Thyroid gland (tissue), 4 donors: ENCODE data around the gene VGLL4. TPM values are rescaled to one million over a fixed set of nuclear protein-coding genes. Genes with fewer than 3 reads are reported as not detected.

ENCODE experiments used
- DNase-seq, 2 donors: peaks; one replicate each; pipeline ENCODE4 v3.0.0-alpha.2; 2019
- H3K27ac ChIP-seq, 3 donors: fragments of 200-600 bp; sonication (generic); 1 replicate in 2 of 3; 2 replicates in 1 of 3; pipeline ENCODE4 v1.5.1; 2016 to 2019; ENCODE audit warnings: mild to moderate bottlenecking in 1 of 3, moderate library complexity in 1 of 3
- H3K27me3 ChIP-seq: fragments of 200-600 bp; sonication (generic); one replicate; pipeline ENCODE4 v1.5.1; 2019
- H3K36me3 ChIP-seq, 2 donors: fragments of 200-600 bp; sonication (generic); one replicate each; pipeline ENCODE4 v1.5.1; 2016 to 2019
- H3K4me1 ChIP-seq, 2 donors: fragments of 200-600 bp; sonication (generic); one replicate each; pipeline ENCODE4 v1.5.1; 2017 to 2019
- H3K4me3 ChIP-seq, 3 donors: fragments of 200-600 bp; sonication (generic); replicated peaks in 1 of 3; 1 replicate in 2 of 3; 2 replicates in 1 of 3; pipeline ENCODE4 v1.5.1; 2016; ENCODE audit warnings: mild to moderate bottlenecking in 1 of 3
- H3K9me3 ChIP-seq: fragments of 200-600 bp; sonication (generic); one replicate; pipeline ENCODE4 v1.5.1; 2017
- POLR2A ChIP-seq, 2 donors: fragments of 450-650 bp; IDR thresholded peaks; one replicate each; pipeline ENCODE4 v1.6.1; 2017; ENCODE audit warnings: antibody characterized with exemption in 2 of 2, mild to moderate bottlenecking in 2 of 2, moderate library complexity in 1 of 2
- WGBS, 2 donors: methylation state at CpG; one replicate each; pipeline ENCODE4 v1.1.5; 2017; 5-methylcytosine and 5-hydroxymethylcytosine counted together
- intact Hi-C: fragments of 100-400 bp; cut with DNase I; formaldehyde crosslinking; loops from one replicate; pipeline ENCODE4 v1.15.1; 2023
- total RNA-seq, 4 donors: library from RNA; depleted of rRNA; stranded (reverse); fragments of >200 nt; gene quantifications; one replicate each; pipeline ENCODE4 v1.2.3, GENCODE V29; 2016
- TF ChIP-seq, protein P1 (sequence below), 6 experiments: fragments of 200-600 bp in 3 of 6; fragments of 450-650 bp in 3 of 6; sonication (generic) in 3 of 6; IDR thresholded peaks; one replicate each; pipeline ENCODE4 v1.5.1; 2016 to 2019; ENCODE audit warnings: antibody characterized with exemption in 6 of 6, mild to moderate bottlenecking in 2 of 6, inconsistent platforms in 1 of 6, moderate library complexity in 1 of 6

VGLL4 gene
- total RNA-seq, 4 donors from 2014 or later = 96.0 to 142 (median 131) TPM

DNA sequence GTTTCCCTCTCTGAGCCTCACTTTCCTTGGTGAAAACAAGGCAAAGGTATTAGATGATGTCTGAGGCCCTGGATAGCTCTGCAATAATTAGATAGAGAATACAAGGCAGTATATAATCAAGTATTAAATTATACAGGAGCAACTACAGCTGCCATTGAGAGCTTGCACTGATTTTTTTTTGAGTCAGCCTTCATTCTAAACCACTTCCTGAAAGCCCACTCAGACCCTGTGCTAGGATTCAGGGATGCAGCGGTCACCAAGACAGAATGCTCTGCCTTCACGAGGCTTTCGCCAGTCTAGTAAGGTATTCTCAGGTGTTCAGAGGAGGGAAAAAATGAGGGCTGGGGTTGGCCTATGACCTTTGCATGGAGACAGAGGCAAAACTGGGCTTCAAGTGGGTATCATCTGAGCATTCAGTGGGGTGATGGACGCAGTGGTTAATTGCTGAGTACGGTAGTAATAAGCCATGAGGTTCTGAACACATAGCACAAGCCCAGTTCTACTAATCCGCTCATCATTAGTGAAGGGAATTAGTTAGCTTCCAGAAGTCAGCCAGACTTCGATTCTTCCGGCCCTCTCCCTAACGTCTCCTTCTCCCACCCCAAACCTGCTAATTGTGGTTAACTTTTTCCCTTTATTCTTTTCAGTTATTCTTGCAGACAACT, 3.6 kb downstream of the VGLL4 start:
- no peaks in the 10 kb centered on the region for H3K36me3 ChIP-seq
- TF ChIP-seq, protein P1, sequence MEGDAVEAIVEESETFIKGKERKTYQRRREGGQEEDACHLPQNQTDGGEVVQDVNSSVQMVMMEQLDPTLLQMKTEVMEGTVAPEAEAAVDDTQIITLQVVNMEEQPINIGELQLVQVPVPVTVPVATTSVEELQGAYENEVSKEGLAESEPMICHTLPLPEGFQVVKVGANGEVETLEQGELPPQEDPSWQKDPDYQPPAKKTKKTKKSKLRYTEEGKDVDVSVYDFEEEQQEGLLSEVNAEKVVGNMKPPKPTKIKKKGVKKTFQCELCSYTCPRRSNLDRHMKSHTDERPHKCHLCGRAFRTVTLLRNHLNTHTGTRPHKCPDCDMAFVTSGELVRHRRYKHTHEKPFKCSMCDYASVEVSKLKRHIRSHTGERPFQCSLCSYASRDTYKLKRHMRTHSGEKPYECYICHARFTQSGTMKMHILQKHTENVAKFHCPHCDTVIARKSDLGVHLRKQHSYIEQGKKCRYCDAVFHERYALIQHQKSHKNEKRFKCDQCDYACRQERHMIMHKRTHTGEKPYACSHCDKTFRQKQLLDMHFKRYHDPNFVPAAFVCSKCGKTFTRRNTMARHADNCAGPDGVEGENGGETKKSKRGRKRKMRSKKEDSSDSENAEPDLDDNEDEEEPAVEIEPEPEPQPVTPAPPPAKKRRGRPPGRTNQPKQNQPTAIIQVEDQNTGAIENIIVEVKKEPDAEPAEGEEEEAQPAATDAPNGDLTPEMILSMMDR (IDR thresholded peaks at IDR 0.05) = no peak
- no peak for TF ChIP-seq POLR2A (IDR thresholded peaks at IDR 0.05)
- DNase-seq = no peak
- H3K9me3 ChIP-seq = no peaks in the 10 kb centered on the region
- H3K27ac ChIP-seq = peak overlapping the region; percentile 25 to 95 (median 91)
- H3K27me3 ChIP-seq = no peaks in the 10 kb centered on the region
- intact Hi-C loops = no loop called here
- peaks cover 65 to 66% of the 10 kb centered on the region in 2 donors for H3K4me1 ChIP-seq
- peak overlapping the region in 1 of 3 donors; percentile 2 for H3K4me3 ChIP-seq
- WGBS, 2 donors = 85 to 86% methylated on average over 9 of the region's 9 CpGs

DNA sequence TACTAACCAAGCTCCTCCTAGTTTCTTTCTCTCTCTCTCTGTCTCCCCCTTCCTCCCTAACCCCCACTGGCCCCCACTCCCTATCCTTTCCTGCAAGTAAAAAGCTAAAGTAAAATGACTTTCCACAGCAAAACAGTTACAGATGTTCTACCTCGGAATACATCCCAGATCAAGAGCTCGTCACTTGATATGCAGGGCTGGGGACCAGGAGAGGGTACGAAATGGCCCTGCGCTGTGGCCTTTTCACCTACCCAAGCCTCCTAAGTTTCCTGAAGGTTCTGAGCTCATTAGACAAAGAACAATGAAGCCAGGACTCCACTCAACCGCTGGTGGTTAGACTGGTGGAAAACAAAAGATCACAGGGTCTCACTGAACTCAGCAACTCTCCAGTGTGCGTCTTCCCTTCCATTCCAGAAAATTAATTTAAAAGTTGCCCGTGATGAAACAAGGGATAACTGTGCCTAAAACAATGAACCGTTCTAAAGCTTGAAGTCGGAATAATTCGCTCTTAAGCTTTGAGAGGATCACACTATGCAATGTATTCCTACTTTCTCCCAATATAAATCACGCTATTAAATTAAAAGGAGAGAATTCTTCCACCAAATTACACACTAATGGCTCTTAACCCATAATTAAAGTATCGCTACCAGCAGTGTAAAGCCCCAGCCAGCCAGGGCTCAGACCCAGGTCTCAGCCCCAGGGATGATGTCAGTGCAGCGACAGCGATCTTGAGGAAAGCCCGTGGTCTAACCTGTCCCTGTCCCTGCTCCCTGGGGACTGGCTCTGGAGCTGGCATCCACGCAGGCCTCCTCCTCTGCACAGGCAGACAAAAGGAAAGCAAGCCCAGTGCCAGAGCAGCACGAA, 5.0 kb downstream of the VGLL4 start:
- Histone ChIP-seq H3K36me3 (no peaks in the 10 kb centered on the region), H3K9me3 (no peaks in the 10 kb centered on the region), H3K27ac (peak overlapping the region; percentile 23 to 95 (median 91)), H3K4me1 (peaks cover 68 to 73% of the 10 kb centered on the region in 2 donors), H3K27me3 (no peaks in the 10 kb centered on the region), H3K4me3 (no peak overlapping the region)
- 64 to 65% methylated on average over 15 of the region's 17 CpGs for WGBS, 2 donors
- no peak for TF ChIP-seq POLR2A (IDR thresholded peaks at IDR 0.05)
- TF ChIP-seq, protein P1 (IDR thresholded peaks at IDR 0.05) = no peak
- intact Hi-C loops = no loop called here
- DNase-seq = peak in 1 of 2 donors; percentile 24

DNA sequence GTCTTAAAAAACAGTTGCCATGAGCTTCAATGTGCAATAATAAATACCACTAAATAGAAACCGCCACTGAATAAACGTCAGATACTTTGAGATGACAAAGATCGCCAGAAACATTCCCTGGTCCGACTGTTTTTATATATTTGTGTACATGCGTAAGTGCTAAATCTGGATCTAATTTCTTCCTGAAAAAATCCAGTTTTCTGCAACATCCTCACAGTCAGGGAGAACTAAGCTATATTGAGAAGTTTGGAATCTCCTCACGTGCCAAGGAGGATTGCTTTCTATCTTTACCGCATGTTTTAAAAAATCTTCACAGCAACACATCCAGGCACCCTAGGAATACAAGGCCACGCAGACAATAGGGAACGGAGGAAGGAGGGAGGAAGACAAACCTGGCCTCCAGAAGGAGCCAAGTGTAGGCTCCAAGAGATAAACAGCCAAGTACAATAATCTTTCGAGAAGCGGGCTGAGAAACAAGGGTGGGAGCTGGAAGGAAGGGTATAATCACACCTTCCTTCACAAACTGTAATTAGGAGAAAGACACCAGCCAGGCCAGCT, 5.7 kb downstream of the VGLL4 start:
- no peak for TF ChIP-seq POLR2A (IDR thresholded peaks at IDR 0.05)
- TF ChIP-seq, protein P1 (IDR thresholded peaks at IDR 0.05) = no peak
- Histone ChIP-seq H3K27ac (peak overlapping the region; percentile 23 to 95 (median 91)), H3K27me3 (no peaks in the 10 kb centered on the region), H3K4me3 (no peak overlapping the region), H3K9me3 (no peaks in the 10 kb centered on the region), H3K4me1 (peaks cover 76 to 81% of the 10 kb centered on the region in 2 donors), H3K36me3 (no peaks in the 10 kb centered on the region)
- DNase-seq = no peak
- WGBS, 2 donors = 31 to 35% methylated on average over 11 of the region's 11 CpGs
- intact Hi-C loops = no loop called here

DNA sequence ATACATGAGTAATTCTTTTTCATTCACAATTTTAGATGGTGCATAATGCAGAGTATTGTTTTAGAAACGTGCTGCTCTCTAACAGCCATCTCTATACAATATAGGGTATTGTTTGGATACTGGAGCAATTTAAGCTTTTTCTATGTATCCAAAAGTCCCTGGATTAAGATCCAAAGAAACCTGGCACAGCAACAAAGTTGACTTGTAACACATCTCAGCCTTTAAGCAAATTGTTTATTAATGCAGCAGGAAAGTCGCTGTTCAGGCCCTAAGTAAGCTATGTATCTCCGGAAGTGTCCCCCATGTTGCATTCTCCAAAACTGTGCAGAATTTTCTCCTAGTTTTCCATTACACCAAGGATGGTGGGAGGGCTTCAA, 7.3 kb downstream of the VGLL4 start:
- 51 to 61% methylated on average over 3 of the region's 3 CpGs for WGBS, 2 donors
- TF ChIP-seq POLR2A (IDR thresholded peaks at IDR 0.05) = no peak
- H3K9me3 ChIP-seq = no peaks in the 10 kb centered on the region
- no peak overlapping the region for H3K4me3 ChIP-seq
- H3K36me3 ChIP-seq = no peaks in the 10 kb centered on the region
- H3K27ac ChIP-seq = peak overlapping the region in 1 of 3 donors; percentile 62
- intact Hi-C loops = no loop called here
- H3K4me1 ChIP-seq = peaks cover 83 to 95% of the 10 kb centered on the region in 2 donors
- no peaks in the 10 kb centered on the region for H3K27me3 ChIP-seq
- DNase-seq = no peak

DNA sequence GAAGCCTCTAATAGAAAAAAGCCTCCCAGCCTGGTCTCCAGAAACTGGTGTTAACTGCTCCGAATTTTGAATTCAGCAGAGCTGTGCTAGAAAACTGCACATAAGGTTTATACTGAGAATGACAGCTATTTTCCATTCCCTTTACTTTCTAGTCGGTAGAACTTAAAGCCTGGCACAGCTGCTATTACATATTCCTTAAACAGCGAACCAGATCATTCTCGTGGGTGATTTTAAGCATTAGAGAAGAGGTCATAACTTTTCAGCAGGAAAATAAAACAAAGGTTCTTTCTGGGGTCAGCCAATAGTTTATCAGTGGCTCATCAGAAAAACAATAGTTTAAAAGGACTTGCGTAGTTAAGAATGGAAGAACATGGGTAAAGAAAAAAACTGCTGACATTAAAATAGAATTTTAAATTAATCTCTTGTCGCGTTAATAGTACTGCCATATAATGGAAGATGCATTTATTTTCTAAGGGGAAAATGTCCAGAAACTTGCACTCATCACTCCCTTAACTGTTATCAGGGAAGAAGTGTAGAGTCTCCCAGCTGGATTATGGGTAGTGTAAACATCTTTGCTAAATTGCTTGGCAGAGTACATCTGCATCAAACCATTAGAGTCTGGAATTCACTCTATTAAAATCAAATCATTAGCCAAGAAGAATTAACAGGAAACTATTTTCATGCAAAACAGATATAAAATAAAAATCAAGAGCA, 7.9 kb downstream of the VGLL4 start:
- Histone ChIP-seq H3K27me3 (no peaks in the 10 kb centered on the region), H3K9me3 (no peaks in the 10 kb centered on the region), H3K27ac (peak overlapping the region in 2 of 3 donors; percentile 60 to 62), H3K36me3 (no peaks in the 10 kb centered on the region), H3K4me1 (peaks cover 78 to 91% of the 10 kb centered on the region in 2 donors), H3K4me3 (no peak overlapping the region)
- intact Hi-C loops = no loop called here
- DNase-seq = no peak
- TF ChIP-seq, protein P1 (IDR thresholded peaks at IDR 0.05) = no peak
- no peak for TF ChIP-seq POLR2A (IDR thresholded peaks at IDR 0.05)
- WGBS, 2 donors = 54 to 71% methylated on average over 7 of the region's 7 CpGs
